BJ (cell line): ENCODE results near the gene SIGLEC1. TPM values are rescaled to one million over a fixed set of nuclear protein-coding genes. Genes with fewer than 3 reads are reported as not detected.

Source experiments
- CTCF ChIA-PET: fragments of 350-600 bp; formaldehyde crosslinking; extraction: SDS; loops from one replicate; lab custom pipeline; 2021; ENCODE audit warnings: antibody characterized with exemption, inconsistent platforms; lab: Yijun Ruan, JAX
- POLR2A ChIA-PET: fragments of 300-600 bp; sonication (Branson Sonifier 250); formaldehyde crosslinking; extraction: SDS; loops from one replicate; lab custom pipeline; 2021; ENCODE audit warnings: antibody characterized with exemption; lab: Charles Lee
- DNase-seq: peaks from one replicate; pipeline ENCODE4 v3.0.0-alpha.2; 2011; ENCODE audit warnings: low read depth
- H3K27me3 ChIP-seq: 2 replicates; pipeline ENCODE4 v1.6.0; 2011; ENCODE audit warnings: low read length; ENCODE audit not compliant: control insufficient read depth, insufficient read depth
- H3K36me3 ChIP-seq: 2 replicates; pipeline ENCODE4 v1.5.1; 2011; ENCODE audit warnings: low read length; ENCODE audit not compliant: control insufficient read depth, insufficient read depth
- H3K4me3 ChIP-seq: 2 replicates; pipeline ENCODE4 v1.5.1; 2011; ENCODE audit warnings: low read depth, mild to moderate bottlenecking, control low read depth, low read length
- polyA plus RNA-seq: library from polyadenylated mRNA; depleted of rRNA; stranded (reverse); fragments of >200 nt; gene quantifications from 2 replicates; pipeline ENCODE4 v1.2.3, GENCODE V29; 2011
- TF ChIP-seq, protein P1 (sequence below): IDR thresholded peaks from 2 replicates; pipeline ENCODE4 v1.5.1; 2011; ENCODE audit warnings: low read depth, mild to moderate bottlenecking, control low read depth, inconsistent platforms, low read length, moderate library complexity; ENCODE audit not compliant: insufficient read depth

The SIGLEC1 gene
- polyA plus RNA-seq, 1 experiment = not detected

DNA sequence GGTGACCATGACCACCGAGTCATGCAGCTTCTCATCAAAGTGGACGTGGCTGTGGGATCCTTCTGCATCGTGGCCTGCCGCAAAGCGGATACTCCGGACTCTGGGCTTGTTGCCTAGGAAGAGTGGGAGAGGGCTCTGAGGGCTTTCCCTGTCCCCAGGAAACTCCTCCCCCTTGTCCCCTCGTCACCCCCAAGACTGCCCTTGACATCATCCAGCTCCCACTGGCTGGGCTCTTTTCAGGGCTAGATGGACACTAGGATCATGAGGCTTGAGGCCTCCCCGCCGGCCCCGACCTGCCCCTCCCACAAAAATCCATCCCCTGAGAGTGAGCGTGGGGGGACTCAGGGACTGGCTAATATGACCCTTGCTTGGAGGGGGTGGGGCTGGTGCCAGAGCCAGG is 46.2 kb upstream of the SIGLEC1 start:
- no peaks in the 10 kb centered on the region for H3K27me3 ChIP-seq
- H3K4me3 ChIP-seq = no peak overlapping the region
- ChIA-PET POLR2A (no interaction called here), CTCF (interaction anchor here (0.8 to 6.7 kb wide), 5 partner anchors 9 to 96 kb away, joined by 3 to 51 read pairs (median 4); partner anchors contain the start of genes ADISSP and AP5S1)
- DNase-seq = no peak
- H3K36me3 ChIP-seq = peaks cover 4% of the 10 kb centered on the region; the same call in 1 of the 2 replicates
- TF ChIP-seq, protein P1, sequence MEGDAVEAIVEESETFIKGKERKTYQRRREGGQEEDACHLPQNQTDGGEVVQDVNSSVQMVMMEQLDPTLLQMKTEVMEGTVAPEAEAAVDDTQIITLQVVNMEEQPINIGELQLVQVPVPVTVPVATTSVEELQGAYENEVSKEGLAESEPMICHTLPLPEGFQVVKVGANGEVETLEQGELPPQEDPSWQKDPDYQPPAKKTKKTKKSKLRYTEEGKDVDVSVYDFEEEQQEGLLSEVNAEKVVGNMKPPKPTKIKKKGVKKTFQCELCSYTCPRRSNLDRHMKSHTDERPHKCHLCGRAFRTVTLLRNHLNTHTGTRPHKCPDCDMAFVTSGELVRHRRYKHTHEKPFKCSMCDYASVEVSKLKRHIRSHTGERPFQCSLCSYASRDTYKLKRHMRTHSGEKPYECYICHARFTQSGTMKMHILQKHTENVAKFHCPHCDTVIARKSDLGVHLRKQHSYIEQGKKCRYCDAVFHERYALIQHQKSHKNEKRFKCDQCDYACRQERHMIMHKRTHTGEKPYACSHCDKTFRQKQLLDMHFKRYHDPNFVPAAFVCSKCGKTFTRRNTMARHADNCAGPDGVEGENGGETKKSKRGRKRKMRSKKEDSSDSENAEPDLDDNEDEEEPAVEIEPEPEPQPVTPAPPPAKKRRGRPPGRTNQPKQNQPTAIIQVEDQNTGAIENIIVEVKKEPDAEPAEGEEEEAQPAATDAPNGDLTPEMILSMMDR = no peak

DNA sequence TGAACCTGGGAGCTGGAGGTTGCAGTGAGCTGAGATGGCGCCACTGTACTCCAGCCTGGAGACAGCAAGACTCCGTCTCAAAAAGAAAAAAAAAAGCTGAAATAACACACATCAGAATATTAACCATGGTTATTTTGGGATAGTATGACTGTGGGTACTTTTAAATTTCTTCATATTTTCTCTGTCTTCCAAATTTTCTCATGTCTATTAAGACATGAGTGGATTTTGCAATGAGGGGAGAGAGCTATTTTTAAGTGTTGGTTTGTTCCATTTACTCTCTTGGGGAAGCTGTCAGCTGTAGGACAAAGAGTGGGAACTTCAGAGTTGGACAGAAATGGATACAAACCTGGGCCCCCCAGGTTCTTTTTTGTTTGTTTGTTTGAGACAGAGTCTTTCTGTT is 44.9 kb upstream of the SIGLEC1 start:
- Histone ChIP-seq H3K27me3 (no peaks in the 10 kb centered on the region), H3K4me3 (no peak overlapping the region), H3K36me3 (peaks cover 4% of the 10 kb centered on the region; the same call in 1 of the 2 replicates)
- ChIA-PET POLR2A (no interaction called here), CTCF (interaction anchor here (0.6 to 6.7 kb wide), 10 partner anchors 11 to 315 kb away, joined by 3 to 51 read pairs (median 4); partner anchors contain the start of genes ADISSP, AP5S1, CENPB and SPEF1)
- TF ChIP-seq, protein P1 = no peak
- no peak for DNase-seq

DNA sequence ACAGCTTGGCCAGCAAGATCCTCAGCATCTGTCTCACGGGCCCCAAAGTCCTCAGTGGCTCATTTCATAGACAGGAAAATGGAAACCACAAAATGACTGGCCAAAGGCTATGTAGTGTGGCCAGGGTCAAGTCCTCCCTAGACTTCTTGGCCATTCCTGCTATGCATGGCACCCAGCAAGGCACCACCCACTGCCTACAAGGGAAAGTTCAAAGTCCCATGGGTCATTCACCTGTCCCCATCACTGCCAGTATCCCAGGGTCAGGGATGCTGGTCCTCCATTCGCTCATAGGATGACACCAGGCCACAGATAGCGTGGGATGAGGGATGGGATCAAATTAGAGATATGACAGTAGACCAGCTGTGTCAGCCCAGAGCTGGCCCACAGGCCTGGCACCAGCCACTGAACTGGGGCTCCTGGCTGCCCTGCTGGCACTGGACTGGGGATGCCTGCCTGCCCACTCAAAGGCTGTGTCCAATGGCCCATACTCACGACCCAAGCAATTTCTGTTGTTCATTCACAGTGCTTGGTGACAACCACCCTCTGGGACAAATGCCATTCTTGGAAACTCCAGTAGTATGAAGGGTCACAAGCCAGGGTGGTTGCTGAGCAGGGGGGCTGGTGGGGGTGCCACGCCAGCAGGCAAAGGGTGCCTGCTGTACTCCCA is 43.5 kb upstream of the SIGLEC1 start:
- H3K4me3 ChIP-seq = no peak overlapping the region
- peaks cover 4% of the 10 kb centered on the region; the same call in 1 of the 2 replicates for H3K36me3 ChIP-seq
- ChIA-PET CTCF (interaction anchor here (1.1 to 6.7 kb wide), 7 partner anchors 11 to 63 kb away, joined by 3 to 51 read pairs (median 14); partner anchors contain the start of genes ADISSP, AP5S1 and SPEF1), POLR2A (no interaction called here)
- DNase-seq = no peak
- TF ChIP-seq, protein P1 = no peak
- no peaks in the 10 kb centered on the region for H3K27me3 ChIP-seq

DNA sequence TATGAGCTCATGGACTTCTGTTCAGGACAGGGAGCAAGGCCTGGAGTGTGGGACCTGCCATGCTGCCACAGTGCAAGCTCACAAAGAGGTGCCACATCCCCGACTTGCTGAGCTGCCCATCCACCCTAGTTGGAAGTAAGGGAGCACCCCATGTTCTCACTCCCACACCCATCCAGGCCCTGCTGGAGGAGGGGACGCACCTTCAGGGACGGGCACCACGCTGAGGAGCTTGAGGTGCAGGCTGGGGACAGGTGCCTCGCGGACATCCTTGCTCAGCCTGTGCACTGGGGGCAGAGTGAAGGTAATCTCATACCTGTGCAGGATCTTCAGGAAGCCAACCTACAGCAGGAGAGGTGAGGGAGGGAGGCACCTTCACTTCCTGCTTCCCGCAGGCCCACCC is 42.9 kb upstream of the SIGLEC1 start:
- ChIA-PET POLR2A (no interaction called here), CTCF (interaction anchor here (1.1 to 6.7 kb wide), 8 partner anchors 10 to 188 kb away, joined by 3 to 51 read pairs (median 5); partner anchors contain the start of genes ADISSP, AP5S1 and SPEF1)
- TF ChIP-seq, protein P1 = no peak
- H3K36me3 ChIP-seq = peaks cover 4% of the 10 kb centered on the region; the same call in 1 of the 2 replicates
- DNase-seq = no peak
- no peaks in the 10 kb centered on the region for H3K27me3 ChIP-seq
- no peak overlapping the region for H3K4me3 ChIP-seq

DNA sequence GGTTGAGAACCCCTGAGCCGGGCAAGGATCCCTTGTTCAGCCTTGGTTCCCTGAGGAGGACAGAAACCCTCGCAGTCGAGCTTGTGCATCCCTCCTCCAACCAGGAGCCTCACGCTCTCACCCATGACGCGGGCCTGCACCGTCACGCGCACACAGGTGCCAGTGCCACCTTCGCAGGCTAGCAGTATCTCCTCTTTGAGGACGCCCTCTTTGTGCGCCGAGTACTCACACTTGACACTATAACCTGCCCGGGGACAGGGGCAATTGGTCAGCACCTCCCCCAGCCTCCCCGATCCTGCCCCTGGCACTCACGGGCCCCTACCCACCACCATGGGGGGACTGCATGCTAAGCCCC is 41.9 kb upstream of the SIGLEC1 start:
- no peak for DNase-seq
- Histone ChIP-seq H3K36me3 (peaks cover 3% of the 10 kb centered on the region; the same call in 1 of the 2 replicates), H3K4me3 (no peak overlapping the region), H3K27me3 (no peaks in the 10 kb centered on the region)
- TF ChIP-seq, protein P1 = no peak
- POLR2A ChIA-PET = no interaction called here
- CTCF ChIA-PET = interaction anchor here (0.9 to 6.7 kb wide), 9 partner anchors 9 to 187 kb away, joined by 3 to 51 read pairs (median 6); partner anchors contain the start of genes ADISSP, AP5S1 and SPEF1
